HG03565 (cell line): ENCODE data around the gene SP4.
A peak's percentile ranks its signal among the peaks of the same experiment; 100 is the strongest.

Experiments used
- ATAC-seq: cut with Tn5 transposase; IDR thresholded peaks from one replicate; pipeline ENCODE4 v1.9.1; 2021; ENCODE audit warnings: mild to moderate bottlenecking, moderate library complexity; ENCODE audit not compliant: unreplicated experiment

Gene SP4

GRCh38 chr7:21427871-21428658 lies at the start of gene SP4:
TSS of gene SP4 (plus strand) at chr7:21428083. CDS start at chr7:21428252, 169 bp downstream.
- peak; percentile 72 for ATAC-seq

GRCh38 chr7:21383227-21384220 lies 44.4 kb upstream of the SP4 start:
- peak; percentile 71 for ATAC-seq

GRCh38 chr7:21393937-21394336 lies 33.9 kb upstream of the SP4 start:
- no peak for ATAC-seq

GRCh38 chr7:21401944-21402343 lies 25.9 kb upstream of the SP4 start:
- no peak for ATAC-seq

- ATAC-seq, result no peak
These were observed 19.9 kb upstream of the SP4 start for GRCh38 chr7:21407796-21408480.

- ATAC-seq, result no peak
These were observed 19.4 kb upstream of the SP4 start for GRCh38 chr7:21408481-21408820.

GRCh38 chr7:21412410-21412851 lies 15.5 kb upstream of the SP4 start:
- ATAC-seq, result peak; percentile 52

GRCh38 chr7:21412957-21413356 lies 14.9 kb upstream of the SP4 start:
- no peak for ATAC-seq

- no peak for ATAC-seq
These were observed 14.4 kb upstream of the SP4 start for GRCh38 chr7:21413502-21413901.

- ATAC-seq, result no peak
These were observed 13.0 kb upstream of the SP4 start for GRCh38 chr7:21414795-21415393.

- ATAC-seq, result no peak
These were observed 10.2 kb upstream of the SP4 start for GRCh38 chr7:21417647-21418046.

GRCh38 chr7:21422751-21423150 lies 5.1 kb upstream of the SP4 start:
- ATAC-seq, result no peak

- ATAC-seq, result no peak
These were observed 2.6 kb upstream of the SP4 start for GRCh38 chr7:21425290-21425689.

- ATAC-seq, result no peak
These were observed 1.3 kb upstream of the SP4 start for GRCh38 chr7:21426286-21427181.

GRCh38 chr7:21427182-21427870 lies 557 bp upstream of the SP4 start:
- peak; percentile 73 for ATAC-seq

- ATAC-seq, result no peak
These were observed 717 bp downstream of the SP4 start for GRCh38 chr7:21428659-21428941.

GRCh38 chr7:21429021-21429420 lies 1.1 kb downstream of the SP4 start:
- no peak for ATAC-seq

GRCh38 chr7:21429786-21430574 lies 2.1 kb downstream of the SP4 start:
- no peak for ATAC-seq

- ATAC-seq, result no peak
These were observed 2.7 kb downstream of the SP4 start for GRCh38 chr7:21430575-21430954.
